VCaP (cell line): ENCODE measurements around the gene NME1.

Source experiments
- H3K27ac ChIP-seq: fragments of 450-650 bp; 2 replicates; pipeline ENCODE4 v1.5.1; 2017
- TF ChIP-seq, protein P1 (sequence below): fragments of 450-650 bp; conservative IDR thresholded peaks from 2 replicates; pipeline ENCODE4 v1.5.1; 2017; ENCODE audit warnings: mild to moderate bottlenecking, moderate library complexity

NME1 gene

DNA sequence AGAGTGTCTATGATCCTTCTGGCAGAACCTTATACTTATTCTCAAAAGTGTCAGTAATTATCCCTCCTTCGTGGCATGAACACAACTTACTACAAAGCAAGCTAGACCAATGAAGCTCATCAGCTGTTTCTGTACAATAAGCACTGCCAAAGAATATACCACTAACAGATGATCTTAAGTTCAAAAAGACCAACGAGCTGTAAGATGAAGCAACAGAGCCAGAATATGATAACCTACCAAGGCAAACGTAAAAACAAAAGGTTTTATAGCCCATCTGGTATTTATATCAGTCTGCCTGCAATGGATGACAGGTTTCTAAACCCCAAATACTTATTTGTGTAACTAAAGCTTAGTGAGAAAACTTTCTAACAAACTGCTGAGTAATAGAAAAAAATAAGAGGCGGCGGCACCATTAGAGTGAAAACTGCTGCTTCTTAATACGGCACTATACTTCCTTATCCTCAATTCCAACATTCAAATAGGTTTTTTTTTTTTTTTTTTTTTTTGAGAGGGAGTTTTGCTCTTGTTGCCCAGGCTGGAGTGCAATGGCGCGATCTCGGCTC lies 35.0 kb downstream of the NME1 start:
- H3K27ac ChIP-seq: no peak overlapping the region
- TF ChIP-seq, protein P1, sequence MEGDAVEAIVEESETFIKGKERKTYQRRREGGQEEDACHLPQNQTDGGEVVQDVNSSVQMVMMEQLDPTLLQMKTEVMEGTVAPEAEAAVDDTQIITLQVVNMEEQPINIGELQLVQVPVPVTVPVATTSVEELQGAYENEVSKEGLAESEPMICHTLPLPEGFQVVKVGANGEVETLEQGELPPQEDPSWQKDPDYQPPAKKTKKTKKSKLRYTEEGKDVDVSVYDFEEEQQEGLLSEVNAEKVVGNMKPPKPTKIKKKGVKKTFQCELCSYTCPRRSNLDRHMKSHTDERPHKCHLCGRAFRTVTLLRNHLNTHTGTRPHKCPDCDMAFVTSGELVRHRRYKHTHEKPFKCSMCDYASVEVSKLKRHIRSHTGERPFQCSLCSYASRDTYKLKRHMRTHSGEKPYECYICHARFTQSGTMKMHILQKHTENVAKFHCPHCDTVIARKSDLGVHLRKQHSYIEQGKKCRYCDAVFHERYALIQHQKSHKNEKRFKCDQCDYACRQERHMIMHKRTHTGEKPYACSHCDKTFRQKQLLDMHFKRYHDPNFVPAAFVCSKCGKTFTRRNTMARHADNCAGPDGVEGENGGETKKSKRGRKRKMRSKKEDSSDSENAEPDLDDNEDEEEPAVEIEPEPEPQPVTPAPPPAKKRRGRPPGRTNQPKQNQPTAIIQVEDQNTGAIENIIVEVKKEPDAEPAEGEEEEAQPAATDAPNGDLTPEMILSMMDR: no peak

- H3K27ac ChIP-seq: no peak overlapping the region
- TF ChIP-seq, protein P1: no peak
Measured at GRCh38 chr17:51189162-51189561, 35.8 kb downstream of the NME1 start.

DNA sequence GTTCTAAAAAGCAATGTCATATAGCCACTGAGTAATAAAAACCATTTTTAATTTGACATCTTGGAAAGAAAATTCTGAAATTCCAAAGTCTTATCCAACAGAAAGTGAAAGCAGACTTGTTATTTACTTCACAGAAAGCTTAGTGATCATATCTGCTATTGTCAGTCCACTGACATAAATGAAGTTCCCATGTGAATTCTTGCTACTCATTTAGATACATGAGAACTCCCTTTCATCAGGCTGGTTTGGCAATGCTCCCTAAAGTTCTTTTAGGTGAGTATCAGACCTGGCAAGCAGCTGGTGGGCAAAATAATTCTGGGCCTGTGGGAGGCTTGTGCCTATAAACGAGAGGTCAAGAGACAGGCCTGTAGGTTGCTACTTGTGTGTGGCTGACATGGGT lies 36.3 kb downstream of the NME1 start:
- no peak overlapping the region for H3K27ac ChIP-seq
- TF ChIP-seq, protein P1: no peak

DNA sequence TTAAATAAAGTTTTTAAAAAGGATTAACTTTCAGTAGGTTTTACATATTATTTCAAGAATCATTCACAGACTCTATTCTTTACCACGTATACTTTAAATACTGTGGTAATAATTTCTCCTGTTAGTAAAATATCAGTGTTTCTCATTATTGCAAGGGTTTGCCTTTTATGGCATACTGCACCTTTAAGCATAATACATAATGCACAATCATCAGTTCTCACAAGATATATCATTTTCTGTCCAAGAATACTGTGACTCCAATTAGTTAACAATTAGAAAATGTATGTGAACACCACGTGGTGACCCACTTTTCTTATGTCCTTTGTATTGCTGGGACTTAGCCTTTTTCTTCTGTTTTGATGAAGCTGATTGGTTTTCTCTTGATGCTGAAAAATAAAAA lies 38.5 kb downstream of the NME1 start:
- H3K27ac ChIP-seq: no peak overlapping the region
- TF ChIP-seq, protein P1: no peak

- no peak overlapping the region for H3K27ac ChIP-seq
- TF ChIP-seq, protein P1: no peak
Measured at GRCh38 chr17:51197754-51198153, 44.4 kb downstream of the NME1 start.

GRCh38 chr17:51200295-51200694 lies 46.9 kb downstream of the NME1 start:
- TF ChIP-seq, protein P1: no peak
- no peak overlapping the region for H3K27ac ChIP-seq

DNA sequence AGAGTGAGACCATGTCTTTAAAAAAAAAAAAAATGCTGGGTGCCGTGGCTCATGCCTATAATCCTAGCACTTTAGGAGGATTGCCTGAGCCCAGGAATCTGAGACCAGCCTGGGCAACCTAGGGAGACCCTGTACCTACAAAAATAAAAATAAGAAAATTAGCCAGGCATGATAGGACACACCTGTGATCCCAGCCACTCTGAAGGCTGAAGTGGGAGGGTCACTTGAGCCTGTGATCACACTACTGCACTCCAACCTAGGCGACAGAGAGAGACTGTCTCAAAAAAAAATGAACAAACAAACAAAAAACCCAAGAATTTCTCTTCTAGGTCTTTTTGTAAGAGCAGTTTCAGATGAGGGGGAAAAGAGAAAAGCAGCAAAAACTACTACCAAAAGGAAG lies 47.5 kb downstream of the NME1 start:
- TF ChIP-seq, protein P1: no peak

More for the DNA sequence above, 47.5 kb downstream of the NME1 start:
- H3K27ac ChIP-seq: no peak overlapping the region
